Esophagus muscularis mucosa (tissue), 3 donors: ENCODE data around the gene RIN2.

Source experiments
- CTCF ChIP-seq, 3 experiments: fragments of 200-600 bp in 2 of 3; fragments of 450-650 bp in 1 of 3; sonication (generic) in 2 of 3; IDR thresholded peaks; one replicate each; pipeline ENCODE4 v1.5.1; 2017 to 2019; ENCODE audit warnings: antibody characterized with exemption in 3 of 3, mild to moderate bottlenecking in 2 of 3, moderate library complexity in 1 of 3
- POLR2AphosphoS5 ChIP-seq, 2 donors: sonication (generic); formaldehyde crosslinking; IDR thresholded peaks; one replicate each; pipeline ENCODE4 v1.6.1; 2017; ENCODE audit warnings: antibody characterized with exemption in 2 of 2

- TF ChIP-seq CTCF (IDR thresholded peaks at IDR 0.05) (no peak), POLR2AphosphoS5 (IDR thresholded peaks at IDR 0.05) (no peak)
Observed at GRCh38 chr20:19802099-19802491, 44.0 kb downstream of the RIN2 start.
